GM21723 (cell line): ENCODE data around the gene BCOR.

ENCODE experiments used
- ATAC-seq: cut with Tn5 transposase; IDR thresholded peaks from one replicate; pipeline ENCODE4 v1.9.1; 2021; ENCODE audit warnings: mild to moderate bottlenecking, moderate library complexity; ENCODE audit not compliant: unreplicated experiment

Gene BCOR

DNA sequence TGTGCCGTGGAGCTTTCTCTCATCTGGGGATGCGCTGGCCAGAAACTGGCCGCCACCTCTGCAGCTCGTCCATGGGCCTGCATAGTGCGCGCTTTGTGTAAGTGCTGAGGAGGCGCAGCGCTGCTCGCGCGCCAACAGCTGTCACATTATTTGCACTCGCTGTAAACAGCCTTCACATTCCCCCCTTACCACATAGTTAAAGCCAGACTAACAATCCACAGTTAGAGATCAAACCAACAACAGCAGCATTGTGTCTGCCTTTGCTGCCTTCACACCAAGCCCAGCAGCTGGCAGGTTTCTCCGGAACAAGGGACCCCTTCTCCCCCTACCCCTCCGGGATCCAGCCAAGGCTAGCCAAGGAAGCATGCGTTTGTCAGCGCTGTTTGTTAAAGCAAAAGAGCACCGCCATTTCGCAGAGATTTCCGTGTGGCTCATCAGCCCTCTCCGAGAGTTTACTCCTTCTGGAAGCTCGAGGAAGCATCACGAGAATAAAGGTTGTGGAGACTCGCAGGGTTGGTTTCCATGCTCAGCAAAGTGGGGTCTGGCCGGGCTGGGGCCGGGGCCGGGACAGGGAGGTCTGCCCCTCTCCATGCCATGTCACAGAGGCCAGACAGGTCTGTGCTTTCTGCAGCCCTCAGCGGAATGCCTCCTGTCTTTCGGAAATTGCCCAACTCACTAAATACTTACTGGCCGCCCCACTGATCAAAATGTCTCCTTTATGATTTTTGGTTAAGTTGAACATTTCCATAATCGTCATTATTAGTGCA lies 11.0 kb downstream of the BCOR start:
- ATAC-seq, result no peak

DNA sequence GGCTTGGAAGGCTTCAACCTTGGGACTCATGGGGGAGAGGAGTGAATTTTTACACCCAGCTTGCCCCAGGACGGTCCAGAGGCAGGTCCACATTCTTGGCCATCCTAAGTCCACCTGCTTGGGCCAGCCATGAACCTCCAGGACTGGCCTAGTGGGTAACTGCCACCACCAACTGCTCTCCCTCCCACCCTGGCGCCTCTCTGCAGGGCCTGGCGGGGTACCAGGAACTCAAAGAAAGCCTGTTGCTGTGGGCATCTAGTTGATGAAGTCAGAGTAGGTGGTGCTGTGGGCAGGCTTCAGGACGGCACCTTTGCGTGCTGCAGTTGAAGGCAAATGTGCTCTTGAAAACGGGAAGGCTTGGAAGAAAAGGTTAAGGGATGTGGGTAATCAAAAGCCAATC lies 12.0 kb downstream of the BCOR start:
- ATAC-seq, result no peak

DNA sequence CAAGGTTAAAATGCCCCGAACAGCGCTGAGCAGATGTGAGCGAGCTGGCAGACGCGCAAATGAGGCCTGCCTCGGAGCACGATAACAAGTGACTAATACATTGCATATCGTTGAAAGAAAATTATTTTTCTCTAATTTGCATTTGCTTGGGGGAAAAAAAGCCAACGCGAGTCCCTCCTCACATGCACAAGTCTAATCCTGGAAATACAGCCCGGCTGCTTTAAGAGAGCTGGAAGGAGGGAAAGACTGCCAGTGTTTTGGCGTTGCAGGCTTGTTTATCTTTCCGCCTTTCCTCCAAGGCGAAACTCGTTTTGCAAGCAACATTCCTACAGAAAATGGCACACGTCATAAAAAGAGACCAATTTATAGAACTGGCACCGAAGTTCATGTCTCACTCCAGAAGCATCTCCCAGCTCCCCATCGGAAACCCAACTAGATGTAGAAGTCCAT lies 12.6 kb downstream of the BCOR start:
- ATAC-seq, result no peak

DNA sequence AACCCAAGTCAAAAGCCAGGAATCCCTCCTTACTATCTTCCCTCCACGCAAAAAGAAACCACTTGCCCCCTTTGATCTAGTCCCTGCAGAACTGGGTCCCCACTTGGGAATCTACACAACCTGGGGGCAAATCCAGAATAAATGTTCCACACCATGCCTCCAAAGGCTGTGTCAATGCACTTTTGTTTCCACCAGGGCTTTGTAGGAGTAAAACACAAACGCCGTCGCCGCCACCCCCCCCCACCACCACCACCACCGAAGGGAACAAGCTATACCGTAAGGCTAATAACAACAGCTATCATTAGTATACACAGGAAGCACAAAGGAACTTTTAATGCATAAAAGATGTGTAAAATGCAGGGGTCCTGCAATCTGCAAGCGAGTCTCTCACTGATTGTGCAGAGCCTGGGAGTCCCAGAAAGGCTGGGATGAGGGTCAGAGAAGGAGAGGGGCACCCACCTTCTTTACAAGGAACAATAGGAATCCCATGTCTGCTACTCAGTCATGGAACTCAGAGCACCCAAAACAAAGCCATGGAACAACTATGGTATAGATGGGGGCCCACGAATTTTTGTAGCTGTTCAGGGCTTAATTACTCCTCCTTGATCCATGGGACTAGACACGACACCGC lies 13.2 kb downstream of the BCOR start:
- no peak for ATAC-seq

DNA sequence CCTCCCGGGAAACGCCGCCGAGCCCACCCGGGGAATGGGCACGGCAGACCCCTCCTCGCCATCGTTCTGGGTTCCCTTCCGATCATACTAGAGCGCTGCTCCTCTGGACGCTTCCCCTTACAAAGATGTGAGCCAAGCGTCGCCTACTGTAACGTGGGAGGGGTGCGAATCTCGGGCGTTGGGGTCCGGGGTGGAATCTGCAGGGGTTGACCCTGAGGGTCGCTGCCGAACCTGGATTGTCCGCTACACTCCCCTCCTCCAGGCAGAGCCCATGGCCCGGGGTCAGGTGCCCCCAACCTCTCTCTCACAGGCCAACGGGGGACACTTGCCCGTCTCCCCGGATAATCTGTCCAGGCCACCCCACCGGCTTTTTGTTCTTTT lies 13.8 kb downstream of the BCOR start:
- ATAC-seq, result no peak

DNA sequence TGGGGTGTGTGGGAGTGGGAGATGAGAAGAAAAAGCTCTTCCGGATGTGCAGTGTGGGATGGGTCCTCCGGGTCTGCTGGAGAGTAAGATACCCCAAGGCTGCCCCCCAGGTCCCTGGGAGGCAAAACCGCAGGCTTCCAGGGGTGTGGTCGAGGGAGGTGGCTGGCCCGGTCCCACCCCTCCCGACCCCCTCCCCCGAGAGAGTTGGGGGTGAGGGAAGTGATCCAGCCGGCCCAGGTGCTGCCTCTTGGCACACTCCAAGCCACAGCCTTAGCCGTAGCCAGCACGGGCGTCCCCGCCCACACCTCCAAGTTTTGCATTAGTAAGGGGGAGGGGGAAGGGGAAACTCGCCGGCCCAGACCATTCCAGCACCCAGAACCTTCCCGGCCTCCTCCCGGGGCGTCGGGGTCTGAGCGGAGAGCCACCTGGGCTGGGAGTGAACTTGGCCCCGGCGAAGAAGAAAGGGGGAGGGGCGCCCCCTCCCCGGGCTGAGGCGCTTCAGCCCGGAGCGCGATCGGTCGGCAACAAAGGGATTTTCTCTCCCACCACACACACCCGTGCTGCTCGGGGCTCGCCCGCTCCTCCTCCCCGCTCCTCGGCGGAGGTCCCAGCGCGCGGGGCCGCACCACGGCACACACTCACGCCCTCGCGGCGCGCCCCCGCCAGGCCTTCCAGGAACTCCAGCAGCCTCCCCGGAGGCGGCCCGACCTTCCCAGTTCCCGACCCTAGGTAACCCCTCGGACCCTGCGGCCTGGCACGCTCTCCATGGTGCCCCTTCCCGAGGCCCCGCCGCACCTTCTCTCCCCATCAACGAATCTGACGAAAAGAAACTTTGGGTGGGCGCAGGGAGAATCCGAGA lies 14.4 kb downstream of the BCOR start:
- no peak for ATAC-seq

DNA sequence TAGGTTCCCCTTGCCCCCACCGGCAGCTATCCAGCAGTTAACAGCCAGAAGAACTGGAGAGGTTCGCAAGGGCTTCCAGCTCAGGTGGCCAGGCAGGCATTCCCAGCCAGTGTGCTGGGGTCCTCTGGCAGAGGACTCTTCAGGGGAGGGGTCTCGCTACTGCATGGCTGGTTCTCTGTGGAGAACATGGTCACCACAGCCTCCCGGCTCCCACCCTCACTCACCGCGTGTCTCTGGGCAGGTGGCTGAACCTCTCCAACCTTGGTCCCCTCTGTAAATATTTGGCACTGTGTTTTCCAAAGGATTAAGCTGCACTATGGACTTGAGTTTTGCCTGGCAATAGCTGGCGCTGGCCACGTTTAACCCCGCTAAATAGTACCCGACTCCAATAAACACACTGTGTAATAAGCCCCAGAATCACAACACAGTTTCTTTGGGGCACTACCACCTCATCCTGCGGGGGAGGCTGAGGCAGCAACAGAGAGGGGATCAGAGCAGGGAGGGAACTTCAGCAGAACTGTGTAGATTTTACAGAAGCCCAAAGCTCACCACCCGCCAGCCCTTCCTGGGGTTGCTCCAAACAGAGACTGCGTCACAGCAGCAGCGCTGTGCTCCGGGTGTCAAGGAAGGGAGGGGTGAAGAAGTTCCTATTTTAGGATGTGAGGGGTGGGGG lies 15.2 kb downstream of the BCOR start:
- ATAC-seq, result no peak

DNA sequence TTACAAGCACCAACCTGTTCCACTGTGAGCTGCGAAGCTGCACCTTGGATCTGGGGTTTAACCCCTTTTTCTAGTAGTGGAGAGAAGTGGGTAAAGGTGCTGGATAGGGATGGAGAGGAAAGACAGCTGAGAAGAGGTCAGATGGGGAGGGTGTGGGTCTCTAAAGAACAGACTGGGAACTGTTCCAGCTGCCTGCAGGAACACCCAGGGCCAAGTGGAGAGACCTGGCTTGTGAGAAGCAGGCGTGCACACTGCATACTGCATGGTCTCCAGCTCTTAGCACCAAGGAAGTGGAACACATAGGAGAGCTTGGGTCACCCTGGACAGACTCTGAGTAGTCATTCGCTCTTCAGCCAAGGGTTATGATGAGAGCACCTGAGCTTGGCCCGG lies 16.1 kb downstream of the BCOR start:
- ATAC-seq, result no peak

DNA sequence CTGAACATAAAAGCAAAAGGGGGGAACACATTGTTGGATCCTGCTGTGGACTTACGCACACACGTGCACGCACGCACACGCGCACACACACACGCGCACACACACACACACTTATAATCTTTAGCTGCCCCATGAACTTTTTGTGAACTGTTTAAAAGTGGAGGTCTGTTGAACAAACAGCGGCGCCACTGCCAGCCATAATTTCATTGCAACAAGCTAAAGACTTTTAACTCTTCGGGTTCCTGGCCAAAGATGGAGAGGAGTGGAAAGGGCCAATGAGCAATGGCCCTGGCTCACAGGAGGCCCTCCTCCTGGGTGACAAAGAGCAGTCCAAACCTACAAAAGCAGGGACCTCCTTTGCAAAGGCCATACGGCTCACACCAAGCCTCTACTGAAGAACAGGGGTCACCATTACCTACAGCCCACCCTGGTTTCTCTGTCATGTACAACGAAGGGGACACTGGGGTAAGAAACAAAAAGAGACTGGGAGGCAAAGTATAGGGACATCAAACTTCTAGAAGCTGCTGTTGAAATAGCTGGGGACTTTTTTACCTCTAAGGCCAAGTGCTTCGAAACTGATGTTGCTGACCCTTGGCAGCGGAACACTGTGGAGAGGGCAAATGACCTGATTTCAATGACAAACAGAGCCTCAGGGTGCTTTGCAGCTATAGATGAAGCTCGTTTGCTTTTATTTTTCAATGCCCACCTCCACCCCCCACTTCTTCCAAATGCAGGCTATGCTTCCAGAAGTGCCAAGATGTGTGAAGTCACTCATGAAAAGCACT lies 16.7 kb downstream of the BCOR start:
- no peak for ATAC-seq

DNA sequence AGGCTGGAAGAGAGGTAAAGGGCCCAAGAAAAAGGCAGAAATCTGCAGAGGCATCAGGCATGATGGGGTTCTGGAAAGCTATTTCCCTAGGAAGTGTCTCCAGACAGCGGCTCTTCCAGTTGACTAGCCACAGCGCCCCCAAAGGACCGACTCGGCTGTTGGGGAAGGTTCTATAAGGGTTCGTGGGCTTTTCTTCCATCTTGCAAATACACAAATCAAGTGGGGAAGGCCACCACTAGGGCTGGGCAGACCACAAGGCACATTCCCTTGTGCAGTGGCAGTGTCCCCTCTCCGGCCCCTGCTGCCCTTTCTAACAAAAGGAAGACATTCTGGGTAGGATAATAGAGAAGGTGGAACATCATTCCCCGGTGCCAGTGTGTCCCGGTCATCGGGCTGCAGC lies 18.2 kb downstream of the BCOR start:
- no peak for ATAC-seq

DNA sequence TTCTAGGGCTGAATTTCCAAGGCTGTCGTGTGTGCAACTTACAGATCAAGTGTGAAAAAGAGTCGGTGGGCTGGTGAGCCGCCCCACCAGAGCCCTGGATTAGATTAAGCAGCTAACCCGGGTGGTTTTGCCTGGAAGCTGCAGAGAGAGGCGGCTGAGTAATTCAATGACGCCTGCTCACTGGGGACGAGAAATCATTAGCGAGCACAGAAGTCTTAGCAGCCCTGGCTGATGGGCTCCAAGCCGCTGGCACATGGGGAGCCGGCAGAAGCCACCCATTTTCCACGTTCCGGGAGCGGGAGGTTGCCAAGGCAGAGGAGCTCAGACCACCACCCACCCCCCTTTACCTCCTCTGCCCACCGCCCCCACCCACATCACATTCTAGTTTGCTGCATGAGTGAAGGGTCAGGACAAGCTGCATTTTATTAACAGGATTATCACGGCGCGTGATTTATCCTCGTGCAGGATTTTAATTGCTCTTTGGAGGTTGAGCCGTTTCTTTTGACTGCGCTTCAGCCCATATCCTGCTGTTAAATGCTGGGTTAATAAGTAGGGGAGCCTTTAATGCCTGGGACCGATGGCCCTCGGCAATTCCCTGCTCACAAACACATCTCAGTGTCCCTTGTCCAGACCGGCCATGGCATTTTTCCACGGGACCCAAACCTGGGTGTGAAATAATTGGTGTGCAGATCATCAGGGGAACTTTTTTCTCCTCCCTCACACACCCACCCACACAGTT lies 19.1 kb downstream of the BCOR start:
- no peak for ATAC-seq

DNA sequence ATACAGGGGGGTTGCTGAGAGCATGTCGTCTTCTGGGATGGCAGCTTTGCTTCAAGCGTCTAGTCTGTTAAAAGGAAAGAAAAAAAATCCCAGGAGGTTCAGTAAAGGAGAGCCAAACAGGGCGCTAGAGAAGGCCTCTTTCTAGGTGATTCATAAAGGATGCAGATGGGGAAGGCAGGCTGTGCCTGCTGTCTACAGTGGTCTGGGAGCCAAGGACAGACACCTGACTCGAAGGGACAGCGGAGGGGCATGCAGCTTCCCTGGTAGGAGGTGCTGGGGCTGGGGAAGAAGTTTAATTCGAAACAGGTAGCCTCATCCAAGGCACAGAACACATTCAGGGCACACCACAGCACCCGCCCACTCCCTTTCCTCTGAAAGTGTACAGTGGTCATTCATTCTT lies 19.9 kb downstream of the BCOR start:
- ATAC-seq, result no peak

DNA sequence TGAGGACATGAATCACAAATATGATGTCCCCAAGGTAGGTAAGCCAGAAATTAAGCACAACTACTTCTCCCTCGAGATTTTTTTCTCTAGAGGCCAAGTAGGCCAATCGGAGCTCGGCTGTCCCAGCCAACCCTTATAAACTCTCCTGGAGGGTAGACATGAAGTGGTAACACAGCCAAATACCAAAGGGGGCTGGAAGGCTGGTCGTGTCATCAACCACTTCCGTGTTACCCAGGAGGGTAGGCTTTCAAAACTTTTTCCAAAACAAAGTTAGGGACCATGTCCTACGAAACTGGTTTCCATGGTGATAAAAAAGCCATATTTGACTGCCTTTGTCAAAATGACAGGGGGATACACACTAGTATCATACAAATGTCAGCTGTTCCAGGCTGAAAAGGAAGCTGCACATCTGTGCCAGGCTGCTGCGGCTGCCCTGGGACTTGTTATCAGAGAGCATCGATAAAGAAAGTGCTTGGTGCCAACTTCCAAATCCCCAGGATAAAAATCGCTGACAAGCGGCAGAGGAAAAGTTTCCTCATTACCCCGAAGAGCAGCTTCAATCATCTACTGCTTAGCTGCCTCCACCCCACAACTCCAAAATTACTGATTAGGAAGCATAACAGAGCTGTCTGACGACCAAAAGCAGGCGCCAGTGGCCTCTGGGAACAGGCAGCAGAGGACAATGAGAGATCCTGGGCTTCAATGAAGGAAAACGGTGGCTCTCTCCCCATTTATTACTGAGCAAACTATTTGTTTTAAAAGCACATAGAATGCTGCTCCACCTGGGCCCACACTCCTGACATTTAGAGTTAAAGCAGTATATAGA lies 20.8 kb downstream of the BCOR start:
- ATAC-seq, result no peak

DNA sequence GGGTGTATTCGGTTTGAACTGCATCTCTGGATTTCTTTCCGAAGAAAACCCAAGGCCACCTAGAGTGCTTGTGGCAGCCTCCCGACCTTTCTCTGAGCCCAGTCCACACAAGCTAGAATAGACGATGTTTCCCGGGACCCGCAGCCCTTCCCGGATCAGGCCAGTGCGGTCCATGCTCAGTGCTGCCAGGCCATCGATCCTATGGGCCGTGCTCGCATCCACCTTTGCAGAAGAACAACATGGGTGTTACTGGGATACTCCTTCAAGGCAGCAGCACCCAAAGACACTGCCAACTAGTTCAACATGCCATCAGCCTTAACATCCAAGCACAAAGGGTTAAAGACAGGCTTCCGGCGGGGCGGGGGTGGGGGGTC lies 22.8 kb downstream of the BCOR start:
- ATAC-seq, result no peak

DNA sequence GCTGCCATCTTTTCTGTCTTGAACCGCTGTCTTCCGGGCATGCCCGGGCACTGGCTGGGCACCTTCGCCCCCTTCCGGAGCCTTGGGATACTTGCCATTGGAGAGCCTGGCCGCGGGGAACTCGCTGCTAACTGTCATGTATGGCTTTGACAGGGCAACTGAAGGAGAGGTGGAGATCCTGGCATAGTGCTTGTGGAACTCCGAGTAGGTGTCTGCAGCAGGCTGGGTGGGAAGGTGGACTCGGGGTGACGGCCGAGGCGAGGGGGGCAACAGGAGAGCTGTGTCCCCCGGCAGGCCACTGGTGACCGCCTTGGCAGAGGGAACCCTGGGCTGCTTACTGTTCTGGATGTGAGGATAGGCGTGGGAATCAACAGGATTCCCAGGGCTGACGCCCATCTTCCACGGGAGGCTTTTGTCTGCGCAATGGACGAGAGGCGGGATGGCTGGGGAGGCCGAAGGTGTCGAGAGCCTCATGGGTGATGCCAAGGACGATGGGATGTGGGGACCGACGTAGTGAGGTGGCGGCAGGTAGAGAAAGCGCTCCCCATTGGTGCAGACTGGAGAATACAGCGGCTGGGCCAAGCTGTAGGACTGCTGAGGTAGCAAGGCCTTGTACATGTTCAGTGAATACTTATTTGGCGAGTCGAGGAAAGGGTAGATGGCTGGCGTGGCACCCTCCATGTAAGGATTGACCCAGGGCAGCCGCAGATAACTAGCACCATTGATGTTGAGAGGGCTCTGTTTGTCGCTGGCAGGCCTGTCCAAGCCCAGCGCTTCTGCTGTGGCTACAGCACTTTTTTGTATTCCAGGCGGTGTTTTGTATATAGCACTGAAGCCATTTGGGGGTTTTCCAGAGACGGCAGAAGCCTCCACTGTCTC lies 23.4 kb downstream of the BCOR start:
- ATAC-seq, result no peak

DNA sequence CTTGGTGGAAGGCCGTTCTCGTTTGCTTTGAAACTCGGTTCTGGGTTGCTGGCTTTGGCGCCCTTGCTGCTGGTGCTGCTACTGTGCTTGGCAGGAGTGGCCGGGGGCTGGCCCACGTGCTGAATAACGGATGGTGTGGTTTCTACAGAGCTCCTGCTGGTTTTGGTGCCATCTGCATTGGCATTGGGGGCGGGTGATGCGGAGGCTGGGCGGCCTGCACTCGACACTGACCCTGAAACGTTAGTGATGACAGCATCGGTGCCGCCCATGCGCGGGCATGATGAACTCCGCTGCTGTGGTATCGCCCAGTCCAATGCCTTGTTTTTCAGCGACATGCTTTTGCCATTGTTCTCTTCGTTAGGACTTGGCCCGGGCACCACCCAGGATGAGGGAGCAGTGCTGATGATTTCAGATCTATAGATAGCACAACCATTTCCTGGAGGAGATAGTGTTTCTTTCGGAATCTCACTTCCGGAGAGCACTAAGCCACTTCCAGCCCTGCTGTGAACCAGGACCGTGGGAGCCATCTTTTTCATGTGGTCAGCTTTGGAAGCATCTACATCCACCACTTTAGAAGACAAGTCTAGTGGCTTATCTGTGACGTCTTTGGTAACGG lies 24.2 kb downstream of the BCOR start:
- ATAC-seq, result no peak

DNA sequence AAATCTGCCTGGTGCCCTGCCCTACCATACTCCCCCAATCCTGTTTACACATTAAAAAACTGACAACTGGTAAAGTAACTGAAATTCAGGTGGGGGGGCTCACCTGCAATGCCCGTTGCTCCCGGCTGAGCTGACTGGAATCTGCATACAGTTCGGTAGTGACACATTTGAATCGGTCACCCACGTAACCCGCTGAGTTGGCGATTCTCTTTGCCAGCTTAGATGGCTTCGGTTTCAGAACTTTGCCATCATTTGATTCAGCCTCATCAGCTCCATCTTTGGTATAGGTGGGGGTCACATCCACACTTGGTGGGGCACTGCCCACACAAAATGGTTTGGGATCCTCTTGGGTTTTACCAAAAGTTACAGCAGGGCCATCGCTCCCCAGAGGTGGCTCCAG lies 25.5 kb downstream of the BCOR start:
- no peak for ATAC-seq

DNA sequence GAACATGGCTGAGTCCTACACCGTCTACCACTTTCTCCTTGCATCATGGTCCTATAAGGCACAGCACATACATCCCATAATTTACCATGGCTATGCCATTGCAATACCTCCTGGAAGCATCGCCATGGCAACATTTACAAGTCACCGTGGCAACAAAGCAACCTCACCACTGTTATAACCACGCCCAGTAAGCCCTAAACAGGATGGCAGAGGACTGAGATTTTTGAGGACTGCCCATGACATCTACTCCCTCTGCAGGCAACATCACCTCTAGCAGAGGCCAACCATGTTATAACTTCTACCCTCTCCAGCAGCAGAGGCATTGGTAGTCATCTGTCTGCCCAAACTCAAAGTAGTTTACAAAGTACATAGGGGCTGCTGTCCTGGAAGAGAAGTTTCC lies 29.7 kb downstream of the BCOR start:
- ATAC-seq, result no peak
